Mesodermal cell (in vitro differentiated cells): ENCODE results near the gene VAMP8.
"Not testable (repeated sequence)": the region's sequence is repeated elsewhere in the genome, so short reads cannot be mapped to it uniquely, and the experiment has no call there.

Experiments
- H3K27ac ChIP-seq: 2 replicates; pipeline ENCODE4 v1.7.0; 2013; ENCODE audit warnings: mild to moderate bottlenecking, low read depth, low read length, moderate library complexity; ENCODE audit not compliant: severe bottlenecking
- H3K36me3 ChIP-seq: 2 replicates; pipeline ENCODE4 v1.7.1; 2013; ENCODE audit warnings: mild to moderate bottlenecking, low read length, moderate library complexity; ENCODE audit not compliant: control insufficient read depth, insufficient read depth
- H3K4me1 ChIP-seq: one replicate; pipeline ENCODE4 v1.7.1; 2013; ENCODE audit warnings: mild to moderate bottlenecking, low read length; ENCODE audit not compliant: insufficient read depth, control insufficient read depth, poor library complexity, severe bottlenecking
- H3K4me3 ChIP-seq: 2 replicates; pipeline ENCODE4 v1.7.0; 2013; ENCODE audit warnings: low read length, control low read depth, mild to moderate bottlenecking; ENCODE audit not compliant: insufficient read depth, poor library complexity, severe bottlenecking; ENCODE audit errors: extremely low read depth
- H3K9me3 ChIP-seq: 2 replicates; pipeline ENCODE4 v1.7.1; 2013; ENCODE audit warnings: mild to moderate bottlenecking, low read length, moderate library complexity; ENCODE audit not compliant: control insufficient read depth
- WGBS, 2 experiments: methylation state at CpG; one replicate each; pipeline ENCODE4 v1.1.5; 2013; ENCODE audit warnings: missing lambda C conversion rate in 2 of 2; ENCODE audit not compliant: insufficient coverage in 2 of 2; 5-methylcytosine and 5-hydroxymethylcytosine counted together

Gene VAMP8

DNA sequence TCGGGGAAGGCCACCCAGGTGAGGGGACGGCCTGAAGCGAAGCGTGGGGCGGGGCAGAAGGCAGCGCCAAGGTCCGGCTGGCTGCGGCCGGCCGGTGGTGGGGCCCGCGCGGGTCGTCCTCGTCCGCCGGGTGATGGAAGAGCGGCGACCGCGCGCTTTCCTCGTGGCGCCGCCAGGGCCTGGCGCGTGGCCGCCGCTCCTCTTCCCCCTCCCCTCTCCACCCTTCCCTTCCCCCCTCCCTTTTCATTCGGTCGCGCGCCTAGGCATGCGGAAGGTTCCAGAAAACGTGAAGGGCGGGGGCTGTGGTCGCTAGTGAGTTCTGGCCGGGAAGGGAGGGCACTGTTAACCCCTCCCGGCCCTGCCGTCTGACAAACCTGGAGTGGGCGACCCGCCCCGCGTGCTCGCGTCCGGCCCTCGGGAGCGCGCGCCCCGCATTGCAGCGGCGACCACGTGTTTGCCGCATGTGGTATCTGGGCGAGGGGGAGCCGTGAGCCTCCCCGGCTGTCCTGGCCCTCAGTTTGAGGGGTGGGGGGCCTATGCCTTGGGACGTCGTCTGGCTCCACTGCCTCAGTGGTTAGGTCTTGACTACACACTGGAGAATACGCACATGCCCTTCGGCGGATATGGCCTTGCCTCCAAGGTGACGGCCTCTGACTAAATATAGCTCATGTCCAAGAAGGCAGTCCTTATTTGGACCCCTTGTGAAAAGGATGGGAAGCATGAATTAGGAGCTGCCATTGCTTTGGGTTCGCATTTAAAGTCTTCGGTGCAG, 37.8 kb upstream of the VAMP8 start:
- Histone ChIP-seq H3K9me3 (no peaks in the 10 kb centered on the region), H3K4me1 (peaks cover 19% of the 10 kb centered on the region), H3K4me3 (peak overlapping the region; percentile 86), H3K27ac (peak overlapping the region; percentile 98), H3K36me3 (peaks cover 47% of the 10 kb centered on the region)
- 0% methylated on average over 24 to 57 of the region's 67 CpGs for whole genome bisulfite sequencing, 2 experiments

DNA sequence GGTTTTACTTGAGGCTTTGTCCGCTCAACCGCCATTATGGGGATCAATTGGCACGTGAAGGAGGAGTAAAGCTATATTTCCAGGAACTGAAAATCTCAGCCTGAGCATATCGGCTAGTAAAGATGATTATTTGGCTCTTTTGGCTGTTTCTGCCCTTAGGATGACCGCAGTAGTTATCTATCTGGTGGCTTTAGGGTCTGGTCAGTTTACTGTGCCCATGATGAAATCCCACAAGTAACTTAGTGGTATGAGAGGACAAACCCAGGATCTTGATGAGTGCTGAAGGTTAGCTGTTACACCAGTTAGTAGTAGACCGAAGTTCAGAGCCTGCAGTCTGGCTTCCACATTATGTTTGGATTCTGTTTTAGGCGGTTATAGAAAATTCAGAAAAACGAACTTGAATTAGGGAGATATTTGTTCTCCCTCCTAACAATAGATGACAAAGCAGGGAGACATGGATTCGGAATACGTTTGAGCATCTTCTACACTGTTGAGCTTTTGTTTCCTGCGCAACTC, 37.2 kb upstream of the VAMP8 start:
- WGBS, 2 experiments, result 0 to 3% methylated on average over 7 to 8 of the region's 11 CpGs
- peak overlapping the region; percentile 98 for H3K27ac ChIP-seq
- H3K4me1 ChIP-seq, result peaks cover 19% of the 10 kb centered on the region
- H3K36me3 ChIP-seq, result peaks cover 53% of the 10 kb centered on the region
- no peaks in the 10 kb centered on the region for H3K9me3 ChIP-seq
- peak overlapping the region; percentile 86 for H3K4me3 ChIP-seq

DNA sequence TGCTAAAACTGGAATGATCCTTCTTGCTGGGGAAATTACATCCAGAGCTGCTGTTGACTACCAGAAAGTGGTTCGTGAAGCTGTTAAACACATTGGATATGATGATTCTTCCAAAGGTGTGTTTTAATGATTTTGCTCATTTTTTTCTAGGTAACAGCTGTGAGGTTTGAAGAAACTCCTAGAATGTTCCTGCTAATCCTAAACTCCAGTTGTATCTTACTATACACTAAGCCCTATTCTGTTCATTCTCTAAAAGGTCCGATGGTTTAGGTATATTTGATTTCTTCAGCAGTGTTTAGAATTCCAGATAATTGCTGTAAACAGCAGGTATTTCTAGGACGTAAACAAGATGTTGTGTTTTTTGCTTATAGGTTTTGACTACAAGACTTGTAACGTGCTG, 36.1 kb upstream of the VAMP8 start:
- Histone ChIP-seq H3K36me3 (peaks cover 63% of the 10 kb centered on the region), H3K4me3 (peak overlapping the region; percentile 86), H3K9me3 (no peaks in the 10 kb centered on the region), H3K27ac (no peak overlapping the region), H3K4me1 (peaks cover 18% of the 10 kb centered on the region)
- 92 to 97% methylated on average over 2 to 3 of the region's 4 CpGs for WGBS, 2 experiments

DNA sequence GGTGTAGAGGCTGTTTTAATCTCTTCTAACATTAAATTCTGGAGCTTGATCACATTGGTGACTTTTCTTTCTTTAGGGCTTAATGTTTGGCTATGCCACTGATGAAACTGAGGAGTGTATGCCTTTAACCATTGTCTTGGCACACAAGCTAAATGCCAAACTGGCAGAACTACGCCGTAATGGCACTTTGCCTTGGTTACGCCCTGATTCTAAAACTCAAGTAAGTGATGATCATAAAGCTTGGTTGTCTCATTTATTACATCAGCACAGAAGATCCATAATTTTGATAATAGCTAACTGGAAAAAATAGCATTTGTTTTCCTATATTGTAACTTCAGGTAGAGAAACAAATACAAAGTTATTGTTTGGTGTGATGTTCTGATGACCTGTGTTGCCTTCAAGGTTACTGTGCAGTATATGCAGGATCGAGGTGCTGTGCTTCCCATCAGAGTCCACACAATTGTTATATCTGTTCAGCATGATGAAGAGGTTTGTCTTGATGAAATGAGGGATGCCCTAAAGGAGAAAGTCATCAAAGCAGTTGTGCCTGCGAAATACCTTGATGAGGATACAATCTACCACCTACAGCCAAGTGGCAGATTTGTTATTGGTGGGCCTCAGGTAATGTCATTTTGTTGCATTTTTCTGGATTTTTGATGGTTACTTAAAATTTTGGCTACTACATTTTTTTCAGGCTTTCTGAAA, 35.5 kb upstream of the VAMP8 start:
- H3K4me1 ChIP-seq, result peaks cover 12% of the 10 kb centered on the region
- WGBS, 2 experiments, result 100% methylated on average over 3 of the region's 5 CpGs; no CpG with 5 or more reads in 1 of the 2 experiments
- H3K27ac ChIP-seq, result no peak overlapping the region
- H3K9me3 ChIP-seq, result no peaks in the 10 kb centered on the region
- H3K4me3 ChIP-seq, result peak overlapping the region; percentile 86
- H3K36me3 ChIP-seq, result peaks cover 70% of the 10 kb centered on the region

DNA sequence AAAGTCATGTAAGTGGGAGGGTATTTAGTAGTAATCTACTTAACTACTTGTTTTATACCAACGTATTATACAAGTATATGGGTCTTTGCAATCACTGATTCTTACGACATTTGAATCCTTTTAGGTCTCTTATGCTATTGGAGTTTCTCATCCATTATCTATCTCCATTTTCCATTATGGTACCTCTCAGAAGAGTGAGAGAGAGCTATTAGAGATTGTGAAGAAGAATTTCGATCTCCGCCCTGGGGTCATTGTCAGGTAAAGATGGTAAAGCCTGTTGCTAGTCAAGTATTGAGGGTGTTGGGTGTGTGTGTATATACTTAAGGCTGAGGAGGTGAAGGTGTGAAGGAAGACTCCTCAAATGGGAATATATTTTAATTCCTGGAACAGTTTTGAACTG, 34.6 kb upstream of the VAMP8 start:
- Histone ChIP-seq H3K36me3 (peaks cover 78% of the 10 kb centered on the region), H3K4me1 (peaks cover 8% of the 10 kb centered on the region), H3K9me3 (no peaks in the 10 kb centered on the region), H3K27ac (no peak overlapping the region), H3K4me3 (no peak overlapping the region)
- WGBS, 2 experiments, result 100% methylated on average over 2 of the region's 4 CpGs

DNA sequence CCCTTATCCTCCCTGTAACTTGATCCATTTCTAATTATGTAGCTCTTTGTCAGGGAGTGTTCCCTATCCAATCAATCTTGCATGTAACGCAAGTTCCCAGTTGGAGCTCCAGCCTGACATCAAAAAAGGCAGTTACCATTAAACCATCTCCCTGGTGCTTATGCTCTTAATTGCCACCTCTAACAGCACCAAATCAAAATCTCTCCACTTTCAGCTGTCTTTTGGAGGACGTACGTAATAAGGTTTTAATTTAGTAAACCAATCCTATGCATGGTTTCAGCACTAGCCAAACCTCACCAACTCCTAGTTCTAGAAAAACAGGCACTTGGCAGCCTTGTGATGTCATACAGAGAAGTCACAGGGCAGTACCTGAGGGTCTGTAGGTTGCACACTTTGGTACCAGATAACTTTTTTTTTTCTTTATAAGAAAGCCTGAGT, 33.1 kb upstream of the VAMP8 start:
- H3K27ac ChIP-seq, result peak overlapping the region; percentile 18
- not testable (repeated sequence) for H3K4me3 ChIP-seq, H3K9me3 ChIP-seq
- 95% methylated on average over 3 of the region's 3 CpGs; no CpG with 5 or more reads in 1 of the 2 experiments for WGBS, 2 experiments
- H3K36me3 ChIP-seq, result peaks cover 91% of the 10 kb centered on the region
- H3K4me1 ChIP-seq, result peaks cover 15% of the 10 kb centered on the region

DNA sequence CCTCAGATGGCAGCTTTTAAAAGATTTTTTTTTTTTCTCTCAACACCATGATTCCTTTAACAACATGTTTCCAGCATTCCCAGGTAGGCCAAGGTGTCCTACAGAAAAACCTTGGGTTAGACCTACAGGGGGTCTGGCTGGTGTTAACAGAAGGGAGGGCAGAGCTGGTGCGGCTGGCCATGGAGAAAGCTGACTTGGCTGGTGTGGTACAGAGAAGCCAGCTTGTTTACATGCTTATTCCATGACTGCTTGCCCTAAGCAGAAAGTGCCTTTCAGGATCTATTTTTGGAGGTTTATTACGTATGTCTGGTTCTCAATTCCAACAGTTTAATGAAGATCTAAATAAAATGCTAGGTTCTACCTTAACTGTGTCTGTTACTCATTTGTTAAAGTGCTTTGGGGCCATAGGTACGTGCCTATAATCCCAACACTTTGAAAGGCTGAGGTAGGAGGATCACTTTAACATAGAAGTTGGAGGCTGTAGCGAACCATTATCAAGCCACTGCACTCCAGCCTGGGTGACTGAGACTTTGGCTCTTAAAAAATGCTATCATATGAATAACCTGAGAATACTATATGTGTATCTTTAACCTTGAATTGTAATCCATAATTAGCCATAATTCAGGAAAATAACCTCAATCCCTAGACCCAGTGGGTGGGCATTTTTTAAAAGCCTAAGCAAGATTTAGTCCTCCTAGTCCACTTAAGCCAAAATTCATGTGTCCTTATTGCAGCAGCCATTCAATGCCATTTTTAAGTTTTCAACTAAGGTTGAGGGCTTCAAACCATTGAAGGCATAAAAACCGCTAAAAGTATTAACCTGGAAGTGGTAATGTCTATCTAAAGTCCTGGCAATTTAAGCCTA, 32.2 kb upstream of the VAMP8 start:
- not testable (repeated sequence) for H3K4me3 ChIP-seq, H3K27ac ChIP-seq, H3K9me3 ChIP-seq
- Histone ChIP-seq H3K4me1 (peaks cover 22% of the 10 kb centered on the region), H3K36me3 (peaks cover 96% of the 10 kb centered on the region)
- 100% methylated on average over 1 of the region's 5 CpGs; no CpG with 5 or more reads in 1 of the 2 experiments for WGBS, 2 experiments

DNA sequence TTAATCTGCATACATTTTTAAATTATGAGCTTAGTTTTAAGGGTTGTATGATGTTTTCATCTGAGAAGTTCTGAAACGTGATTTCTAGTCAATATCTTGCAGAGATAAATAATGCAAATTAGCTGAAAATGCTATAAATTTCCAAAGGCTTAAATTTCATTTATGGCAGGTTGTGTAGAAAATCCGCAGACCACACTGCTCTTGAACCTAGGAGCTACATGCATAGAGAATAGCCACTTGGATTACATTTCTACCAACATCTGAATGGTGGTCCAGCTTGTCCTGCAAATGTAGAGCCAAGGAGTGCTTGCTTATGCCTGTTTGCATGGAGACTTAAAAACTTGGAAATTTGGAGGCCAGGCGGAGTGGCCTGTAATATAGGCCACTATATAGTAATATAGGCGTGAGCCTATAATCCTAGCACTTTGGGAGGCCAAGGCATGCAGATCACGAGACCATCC, 31.6 kb upstream of the VAMP8 start:
- H3K4me1 ChIP-seq, result peaks cover 25% of the 10 kb centered on the region
- 100% methylated on average over 1 to 2 of the region's 5 CpGs for WGBS, 2 experiments
- H3K9me3 ChIP-seq, result no peaks in the 10 kb centered on the region
- no peak overlapping the region for H3K27ac ChIP-seq
- peaks cover 96% of the 10 kb centered on the region for H3K36me3 ChIP-seq
- no peak overlapping the region for H3K4me3 ChIP-seq

DNA sequence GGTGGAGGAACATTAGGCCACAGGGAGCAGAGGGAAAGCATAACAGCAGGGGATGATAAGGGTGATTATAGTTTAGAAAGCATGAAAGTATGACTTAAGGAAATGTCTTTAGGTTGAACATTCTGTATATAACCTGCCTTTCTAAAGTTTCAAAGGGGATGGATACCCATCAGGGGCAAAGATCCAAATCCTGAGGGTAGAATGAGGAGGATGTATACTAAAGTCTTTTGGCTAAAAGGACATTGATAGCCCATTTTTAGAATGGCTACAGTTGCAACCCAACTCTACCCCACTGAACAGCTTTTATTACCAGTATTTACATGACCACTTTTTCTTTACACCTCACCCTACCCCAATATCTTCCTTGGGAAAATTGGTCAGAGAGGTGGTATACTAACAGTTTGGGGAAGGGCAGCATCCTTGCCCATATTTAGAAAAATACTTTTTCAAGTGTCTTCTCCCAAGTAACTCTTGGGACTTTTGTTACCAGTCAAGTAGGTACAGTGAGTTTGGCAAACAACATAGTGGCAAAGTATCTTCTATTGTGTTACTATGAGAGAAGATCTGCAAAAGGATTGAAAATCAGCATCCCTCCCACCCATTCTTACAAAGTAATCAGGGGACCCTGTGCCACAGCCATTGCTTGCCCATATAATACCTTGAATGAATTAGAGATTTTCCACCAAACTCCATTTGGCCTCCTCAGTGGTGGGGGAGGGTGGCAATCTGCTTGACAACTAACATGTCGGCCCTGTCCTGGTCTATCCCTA, 30.1 kb upstream of the VAMP8 start:
- peaks cover 95% of the 10 kb centered on the region for H3K36me3 ChIP-seq

More for the DNA sequence above, 30.1 kb upstream of the VAMP8 start:
- WGBS, 2 experiments, result no CpG with 5 or more reads among the region's 1 CpG
- no peak overlapping the region for H3K4me3 ChIP-seq
- H3K4me1 ChIP-seq, result peaks cover 18% of the 10 kb centered on the region
- H3K27ac ChIP-seq, result peak overlapping the region; percentile 23
- H3K9me3 ChIP-seq, result no peaks in the 10 kb centered on the region
